Body of pancreas (tissue), 4 donors: ENCODE results near the gene CHCHD6. TPM values are rescaled to one million over a fixed set of nuclear protein-coding genes. Genes with fewer than 3 reads are reported as not detected.
"Not testable (repeated sequence)": the region's sequence is repeated elsewhere in the genome, so short reads cannot be mapped to it uniquely, and the experiment has no call there.

Experiments used
- ATAC-seq: fragments of 150-250 bp; one replicate; pipeline ENCODE4 v1.9.1; 2016
- DNase-seq, 4 donors: peaks; one replicate each; pipeline ENCODE4 v3.0.0-alpha.2; 2019
- H3K27ac ChIP-seq, 4 donors: fragments of 200-600 bp; sonication (generic); 1 replicate in 3 of 4; 2 replicates in 1 of 4; pipeline versions ENCODE4 v1.5.1 to v1.6.1; 2016 to 2019; ENCODE audit warnings: mild to moderate bottlenecking in 1 of 4, mixed read lengths in 1 of 4, moderate library complexity in 1 of 4
- H3K27me3 ChIP-seq, 2 donors: fragments of 200-600 bp; sonication (generic); one replicate each; pipeline ENCODE4 v1.6.0; 2016; ENCODE audit warnings: mild to moderate bottlenecking in 1 of 2
- H3K36me3 ChIP-seq, 2 donors: fragments of 200-600 bp; sonication (generic); replicated peaks in 1 of 2; 2 replicates each; pipeline ENCODE4 v1.5.1; 2016; ENCODE audit warnings: low read depth in 2 of 2; ENCODE audit not compliant: insufficient read depth in 1 of 2
- H3K4me1 ChIP-seq: fragments of 200-600 bp; sonication (generic); one replicate; pipeline ENCODE4 v1.6.0; 2016
- H3K4me3 ChIP-seq, 2 donors: fragments of 200-600 bp; sonication (generic); 1 replicate in 1 of 2; 2 replicates in 1 of 2; pipeline ENCODE4 v1.5.1; 2016 to 2019
- H3K9me3 ChIP-seq, 3 donors: fragments of 200-600 bp; sonication (generic); 1 replicate in 2 of 3; 2 replicates in 1 of 3; pipeline ENCODE4 v1.5.1; 2016
- CTCF ChIP-seq, 7 experiments: fragments of 450-650 bp in 4 of 7; fragments of 200-600 bp in 3 of 7; sonication (generic) in 3 of 7; IDR thresholded peaks; one replicate each; pipeline ENCODE4 v1.5.1; 2016 to 2019; ENCODE audit warnings: antibody characterized with exemption in 7 of 7
- POLR2A ChIP-seq, 3 donors: fragments of 450-650 bp; IDR thresholded peaks; one replicate each; pipeline ENCODE4 v1.6.1; 2016; ENCODE audit warnings: antibody characterized with exemption in 3 of 3, mild to moderate bottlenecking in 2 of 3
- WGBS, 2 donors: methylation state at CpG; one replicate each; pipeline ENCODE4 v1.1.5; 2017; 5-methylcytosine and 5-hydroxymethylcytosine counted together
- intact Hi-C: fragments of 100-400 bp; cut with DNase I; formaldehyde crosslinking; loops from one replicate; pipeline ENCODE4 v1.15.1; 2023
- total RNA-seq, 2 donors: library from RNA; depleted of rRNA; stranded (reverse); fragments of >200 nt; gene quantifications; one replicate each; pipeline ENCODE4 v1.1.0, GENCODE V29; 2016

Gene CHCHD6
- total RNA-seq, 2 donors from 2014 or later: 0.66 to 10.9 TPM

- DNase-seq (no peak), ATAC-seq (no peak)
- no peak overlapping the region for H3K4me3 ChIP-seq
- intact Hi-C loops: no loop called here
- no peaks in the 10 kb centered on the region for H3K9me3 ChIP-seq
- WGBS, 2 donors: 86 to 90% methylated on average over 2 of the region's 2 CpGs
- H3K4me1 ChIP-seq: no peaks in the 10 kb centered on the region
- no peak for TF ChIP-seq CTCF (IDR thresholded peaks at IDR 0.05)
- TF ChIP-seq POLR2A (IDR thresholded peaks at IDR 0.05): no peak
- no peaks in the 10 kb centered on the region for H3K27me3 ChIP-seq
- no peaks in the 10 kb centered on the region for H3K36me3 ChIP-seq
- H3K27ac ChIP-seq: no peak overlapping the region
Observed at GRCh38 chr3:126799099-126799498, 95.1 kb downstream of the CHCHD6 start.

GRCh38 chr3:126801312-126801711 lies 97.3 kb downstream of the CHCHD6 start:
- DNase-seq, H3K4me3 ChIP-seq, intact Hi-C loops, H3K4me1 ChIP-seq, H3K9me3 ChIP-seq, H3K36me3 ChIP-seq, H3K27me3 ChIP-seq, H3K27ac ChIP-seq, ATAC-seq: not testable (repeated sequence)
- 95 to 100% methylated on average over 7 to 10 of the region's 11 CpGs for WGBS, 2 donors

GRCh38 chr3:126807795-126808194 lies 103.8 kb downstream of the CHCHD6 start:
- Histone ChIP-seq H3K27me3 (no peaks in the 10 kb centered on the region), H3K27ac (no peak overlapping the region), H3K36me3 (no peaks in the 10 kb centered on the region), H3K4me1 (no peaks in the 10 kb centered on the region), H3K9me3 (no peaks in the 10 kb centered on the region), H3K4me3 (no peak overlapping the region)
- intact Hi-C loops: no loop called here
- no peak for ATAC-seq
- WGBS, 2 donors: 77 to 89% methylated on average over 4 of the region's 4 CpGs
- DNase-seq: no peak
- no peak for TF ChIP-seq CTCF (IDR thresholded peaks at IDR 0.05)
- TF ChIP-seq POLR2A (IDR thresholded peaks at IDR 0.05): no peak

GRCh38 chr3:126811530-126811929 lies 107.5 kb downstream of the CHCHD6 start:
- Histone ChIP-seq H3K9me3 (no peaks in the 10 kb centered on the region), H3K4me1 (no peaks in the 10 kb centered on the region), H3K27me3 (no peaks in the 10 kb centered on the region), H3K36me3 (no peaks in the 10 kb centered on the region), H3K4me3 (no peak overlapping the region), H3K27ac (no peak overlapping the region)
- TF ChIP-seq POLR2A (IDR thresholded peaks at IDR 0.05): no peak
- no peak for TF ChIP-seq CTCF (IDR thresholded peaks at IDR 0.05)
- DNase-seq (no peak), ATAC-seq (no peak)
- intact Hi-C loops: no loop called here
- 81 to 100% methylated on average over 1 of the region's 1 CpG for WGBS, 2 donors

- ATAC-seq (no peak), DNase-seq (no peak)
- H3K9me3 ChIP-seq: no peaks in the 10 kb centered on the region
- no peaks in the 10 kb centered on the region for H3K4me1 ChIP-seq
- TF ChIP-seq POLR2A (IDR thresholded peaks at IDR 0.05) (no peak), CTCF (IDR thresholded peaks at IDR 0.05) (no peak)
- H3K27ac ChIP-seq: no peak overlapping the region
- no peak overlapping the region for H3K4me3 ChIP-seq
- intact Hi-C loops: no loop called here
- H3K36me3 ChIP-seq: no peaks in the 10 kb centered on the region
- no peaks in the 10 kb centered on the region for H3K27me3 ChIP-seq
- WGBS, 2 donors: 89 to 94% methylated on average over 6 of the region's 6 CpGs
Observed at GRCh38 chr3:126816298-126816697, 112.3 kb downstream of the CHCHD6 start.
